Measurements from ENCODE around the gene ADARB1.

Gene ADARB1

DNA sequence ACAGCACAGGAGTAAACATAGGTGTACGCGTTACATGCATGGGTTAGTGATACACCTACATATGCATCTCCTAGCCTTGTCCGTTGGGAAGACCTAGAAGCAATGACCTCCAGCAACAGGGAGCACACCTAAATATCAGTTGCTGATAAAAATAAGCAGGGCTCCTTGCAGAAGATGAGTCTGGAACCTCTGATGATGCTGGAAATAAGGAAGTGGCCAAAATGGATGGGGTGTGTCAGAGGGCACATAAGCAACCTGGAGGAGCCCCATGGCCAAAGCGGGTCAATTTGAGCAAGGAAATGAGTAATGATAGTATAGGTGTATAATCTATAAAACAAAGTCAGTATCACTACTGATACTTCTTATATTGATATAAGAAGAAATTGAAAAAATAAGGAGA lies 13.7 kb downstream of the ADARB1 start (continued):
- TF ChIP-seq MYNN (tag by site-specific recombination; IDR thresholded peaks at IDR 0.05; ENCODE audit: borderline replicate concordance) (no peak), EGR2 (tag by site-specific recombination; IDR thresholded peaks at IDR 0.05; ENCODE audit: low read depth) (no peak)

DNA sequence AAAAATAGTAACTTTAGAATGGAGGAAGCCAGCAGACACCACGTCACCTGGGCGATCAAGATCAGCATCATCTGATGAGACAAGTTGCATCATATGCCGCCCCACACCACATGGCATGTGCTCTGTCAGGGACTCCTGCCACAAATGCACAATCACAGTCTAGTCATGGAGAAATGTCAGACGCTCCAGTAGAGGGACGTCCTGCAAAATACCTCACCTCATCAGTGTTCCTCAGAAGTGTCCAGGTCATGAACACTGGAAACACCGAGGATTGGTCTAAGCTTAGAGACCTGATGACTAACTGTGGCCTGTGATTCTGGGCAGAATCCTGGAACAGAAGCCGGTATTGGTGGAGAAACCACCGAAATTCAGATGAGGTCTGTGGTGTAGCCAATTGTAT lies 14.3 kb downstream of the ADARB1 start:
- CTCF ChIA-PET: interaction anchor here (0.6 to 4.8 kb wide), 6 partner anchors 10 to 789 kb away, joined by 3 to 26 read pairs (median 3); no protein-coding TSS in a partner anchor

DNA sequence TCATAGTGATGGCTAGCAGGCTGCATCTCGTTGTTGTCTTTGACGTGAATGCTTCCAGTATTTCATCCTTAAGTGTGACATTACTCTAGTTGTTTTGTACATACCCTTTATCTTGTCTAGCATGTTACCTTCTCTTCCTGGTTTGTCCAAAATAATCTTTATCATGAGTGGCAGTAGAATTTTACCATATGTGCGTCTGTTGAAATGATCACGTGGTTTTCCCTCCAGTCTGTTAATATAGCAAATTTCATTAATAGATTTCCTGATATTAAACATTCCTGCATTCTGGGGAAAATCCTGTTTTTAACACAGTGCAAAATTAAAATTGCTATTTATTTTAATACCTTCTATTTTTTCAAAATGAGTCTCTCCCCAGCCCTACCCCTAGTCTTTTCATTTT lies 15.6 kb downstream of the ADARB1 start:
- Histone ChIP-seq H3K27ac (ENCODE audit: extremely low read depth, low read depth, low read length) (no peak overlapping the region), H3K4me1 (ENCODE audit: control insufficient read depth, insufficient read depth, low read length) (no peaks in the 10 kb centered on the region; the same call in 1 of the 2 replicates), H3K9me3 (ENCODE audit: control insufficient read depth, insufficient read depth, low read depth, low read length) (no peaks in the 10 kb centered on the region), H3K36me3 (ENCODE audit: control insufficient read depth in 2 of 2, insufficient read depth in 1 of 2, low read length in 2 of 2) (no peaks in the 10 kb centered on the region), H3K4me3 (ENCODE audit: low read depth, low read length) (no peak overlapping the region)
- TF ChIP-seq ZNF426 (tag by site-specific recombination; IDR thresholded peaks at IDR 0.05): no peak
- no peak for TF ChIP-seq ZNF239 (tag by site-specific recombination; IDR thresholded peaks at IDR 0.05)
- no peak for TF ChIP-seq GLI2 (tag by site-specific recombination; IDR thresholded peaks at IDR 0.05; ENCODE audit: borderline replicate concordance, low read depth)
- ChIA-PET POLR2A (no interaction called here), CTCF (interaction anchor here (0.6 to 4.8 kb wide), 5 partner anchors 26 to 140 kb away, joined by 4 to 26 read pairs (median 5); no protein-coding TSS in a partner anchor)

More for the DNA sequence above, 14.3 kb downstream of the ADARB1 start:
- no peaks in the 10 kb centered on the region; the same call in 1 of the 2 replicates for H3K4me1 ChIP-seq (ENCODE audit: control insufficient read depth, insufficient read depth, low read length)
- no peak overlapping the region for H3K27ac ChIP-seq (ENCODE audit: extremely low read depth, low read depth, low read length)
- no peaks in the 10 kb centered on the region for H3K36me3 ChIP-seq (ENCODE audit: control insufficient read depth in 2 of 2, insufficient read depth in 1 of 2, low read length in 2 of 2)
- TF ChIP-seq IKZF3 (tag by site-specific recombination; IDR thresholded peaks at IDR 0.05): no peak
- TF ChIP-seq, protein P1, sequence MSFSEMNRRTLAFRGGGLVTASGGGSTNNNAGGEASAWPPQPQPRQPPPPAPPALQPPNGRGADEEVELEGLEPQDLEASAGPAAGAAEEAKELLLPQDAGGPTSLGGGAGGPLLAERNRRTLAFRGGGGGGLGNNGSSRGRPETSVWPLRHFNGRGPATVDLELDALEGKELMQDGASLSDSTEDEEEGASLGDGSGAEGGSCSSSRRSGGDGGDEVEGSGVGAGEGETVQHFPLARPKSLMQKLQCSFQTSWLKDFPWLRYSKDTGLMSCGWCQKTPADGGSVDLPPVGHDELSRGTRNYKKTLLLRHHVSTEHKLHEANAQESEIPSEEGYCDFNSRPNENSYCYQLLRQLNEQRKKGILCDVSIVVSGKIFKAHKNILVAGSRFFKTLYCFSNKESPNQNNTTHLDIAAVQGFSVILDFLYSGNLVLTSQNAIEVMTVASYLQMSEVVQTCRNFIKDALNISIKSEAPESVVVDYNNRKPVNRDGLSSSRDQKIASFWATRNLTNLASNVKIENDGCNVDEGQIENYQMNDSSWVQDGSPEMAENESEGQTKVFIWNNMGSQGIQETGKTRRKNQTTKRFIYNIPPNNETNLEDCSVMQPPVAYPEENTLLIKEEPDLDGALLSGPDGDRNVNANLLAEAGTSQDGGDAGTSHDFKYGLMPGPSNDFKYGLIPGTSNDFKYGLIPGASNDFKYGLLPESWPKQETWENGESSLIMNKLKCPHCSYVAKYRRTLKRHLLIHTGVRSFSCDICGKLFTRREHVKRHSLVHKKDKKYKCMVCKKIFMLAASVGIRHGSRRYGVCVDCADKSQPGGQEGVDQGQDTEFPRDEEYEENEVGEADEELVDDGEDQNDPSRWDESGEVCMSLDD (tag by site-specific recombination; IDR thresholded peaks at IDR 0.05): no peak
- no peak for TF ChIP-seq ZNF664 (tag by site-specific recombination; IDR thresholded peaks at IDR 0.05)
- no peak for TF ChIP-seq ZSCAN23 (tag by site-specific recombination; IDR thresholded peaks at IDR 0.05)
- no peak for TF ChIP-seq ZNF830 (tag by site-specific recombination; IDR thresholded peaks at IDR 0.05; ENCODE audit: low read depth)
- TF ChIP-seq, protein P2, sequence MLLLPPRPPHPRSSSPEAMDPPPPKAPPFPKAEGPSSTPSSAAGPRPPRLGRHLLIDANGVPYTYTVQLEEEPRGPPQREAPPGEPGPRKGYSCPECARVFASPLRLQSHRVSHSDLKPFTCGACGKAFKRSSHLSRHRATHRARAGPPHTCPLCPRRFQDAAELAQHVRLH (tag by site-specific recombination; IDR thresholded peaks at IDR 0.05): no peak
- no peak for TF ChIP-seq OVOL3 (tag by site-specific recombination; IDR thresholded peaks at IDR 0.05)
- H3K4me3 ChIP-seq (ENCODE audit: low read depth, low read length): no peak overlapping the region
- POLR2A ChIA-PET: no interaction called here
- no peaks in the 10 kb centered on the region for H3K9me3 ChIP-seq (ENCODE audit: control insufficient read depth, insufficient read depth, low read depth, low read length)

DNA sequence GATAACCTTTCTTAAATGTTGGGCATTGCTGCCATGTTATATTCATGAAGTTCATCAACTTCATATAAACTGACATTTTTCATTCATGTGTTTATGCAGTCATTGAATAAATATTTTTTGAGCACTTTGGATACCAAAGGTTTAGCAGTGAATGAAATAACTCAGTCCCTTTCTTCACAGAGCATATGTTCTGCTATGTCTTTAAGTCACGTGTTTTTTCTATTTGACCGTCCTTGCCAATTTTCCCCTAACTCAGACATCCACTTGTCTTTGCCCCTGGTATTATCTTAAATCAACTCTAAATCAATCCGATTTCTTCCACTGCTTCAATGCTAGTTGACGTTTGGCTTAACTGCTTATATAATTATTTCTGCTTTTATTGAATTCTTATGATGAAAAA lies 16.6 kb downstream of the ADARB1 start:
- TF ChIP-seq ZNF341 (tag by site-specific recombination; IDR thresholded peaks at IDR 0.05; ENCODE audit: low read depth): no peak
- TF ChIP-seq ZNF571 (tag by site-specific recombination; IDR thresholded peaks at IDR 0.05): no peak
- no peak for TF ChIP-seq ZNF530 (tag by site-specific recombination; IDR thresholded peaks at IDR 0.05; ENCODE audit: low read depth)
- TF ChIP-seq ZNF174 (tag by site-specific recombination; IDR thresholded peaks at IDR 0.05): no peak
- TF ChIP-seq ZSCAN30 (tag by site-specific recombination; IDR thresholded peaks at IDR 0.05): no peak
- TF ChIP-seq ZNF391 (tag by site-specific recombination; IDR thresholded peaks at IDR 0.05; ENCODE audit: borderline replicate concordance, low read depth): no peak
- TF ChIP-seq ZFP41 (tag by site-specific recombination; IDR thresholded peaks at IDR 0.05; ENCODE audit: borderline replicate concordance): no peak
- TF ChIP-seq GFI1B (tag by site-specific recombination; IDR thresholded peaks at IDR 0.05): no peak
- TF ChIP-seq ZNF585B (tag by site-specific recombination; IDR thresholded peaks at IDR 0.05): no peak
- TF ChIP-seq, protein P3, sequence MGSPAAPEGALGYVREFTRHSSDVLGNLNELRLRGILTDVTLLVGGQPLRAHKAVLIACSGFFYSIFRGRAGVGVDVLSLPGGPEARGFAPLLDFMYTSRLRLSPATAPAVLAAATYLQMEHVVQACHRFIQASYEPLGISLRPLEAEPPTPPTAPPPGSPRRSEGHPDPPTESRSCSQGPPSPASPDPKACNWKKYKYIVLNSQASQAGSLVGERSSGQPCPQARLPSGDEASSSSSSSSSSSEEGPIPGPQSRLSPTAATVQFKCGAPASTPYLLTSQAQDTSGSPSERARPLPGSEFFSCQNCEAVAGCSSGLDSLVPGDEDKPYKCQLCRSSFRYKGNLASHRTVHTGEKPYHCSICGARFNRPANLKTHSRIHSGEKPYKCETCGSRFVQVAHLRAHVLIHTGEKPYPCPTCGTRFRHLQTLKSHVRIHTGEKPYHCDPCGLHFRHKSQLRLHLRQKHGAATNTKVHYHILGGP (tag by site-specific recombination; IDR thresholded peaks at IDR 0.05): no peak
- no peak for TF ChIP-seq ZNF626 (tag by site-specific recombination; IDR thresholded peaks at IDR 0.05)
- TF ChIP-seq ZIC2 (tag by site-specific recombination; IDR thresholded peaks at IDR 0.05): no peak
- Histone ChIP-seq H3K4me3 (ENCODE audit: low read depth, low read length) (no peak overlapping the region), H3K27ac (ENCODE audit: extremely low read depth, low read depth, low read length) (no peak overlapping the region), H3K36me3 (ENCODE audit: control insufficient read depth in 2 of 2, insufficient read depth in 1 of 2, low read length in 2 of 2) (no peaks in the 10 kb centered on the region), H3K4me1 (ENCODE audit: control insufficient read depth, insufficient read depth, low read length) (no peaks in the 10 kb centered on the region; the same call in 1 of the 2 replicates), H3K9me3 (ENCODE audit: control insufficient read depth, insufficient read depth, low read depth, low read length) (no peaks in the 10 kb centered on the region)
- CTCF ChIA-PET: interaction anchor here (0.6 to 4.8 kb wide), 4 partner anchors 12 to 632 kb away, joined by 3 to 26 read pairs (median 4); no protein-coding TSS in a partner anchor
- POLR2A ChIA-PET: no interaction called here
